ENCODE measurements around the gene AMY1B. TPM values are rescaled to one million over a fixed set of nuclear protein-coding genes. Genes with fewer than 3 reads are reported as not detected.
"Not testable (repeated sequence)": the region's sequence is repeated elsewhere in the genome, so short reads cannot be mapped to it uniquely, and the experiment has no call there.

Gene AMY1B
- total RNA-seq, result not detected

- H3K4me3 Mint-ChIP-seq; H3K27me3 Mint-ChIP-seq; CTCF ChIA-PET; H3K36me3 Mint-ChIP-seq; ATAC-seq; H3K4me1 Mint-ChIP-seq; H3K27ac Mint-ChIP-seq; H3K9me3 Mint-ChIP-seq (ENCODE audit: low read depth); DNase-seq: not testable (repeated sequence)
Observed at GRCh38 chr1:103696110-103696509, at the start of gene AMY1B. Gene AMY1B, minus strand, starts transcription at chr1:103696210. Its CDS starts 571 bp downstream, at chr1:103695639.

GRCh38 chr1:103745040-103745439 is 49.0 kb upstream of the AMY1B start:
- H3K9me3 Mint-ChIP-seq (ENCODE audit: low read depth); CTCF ChIA-PET; ATAC-seq; H3K27ac Mint-ChIP-seq; H3K4me1 Mint-ChIP-seq; H3K36me3 Mint-ChIP-seq; H3K4me3 Mint-ChIP-seq; DNase-seq; H3K27me3 Mint-ChIP-seq: not testable (repeated sequence)

- H3K27ac Mint-ChIP-seq; H3K36me3 Mint-ChIP-seq; ATAC-seq; H3K27me3 Mint-ChIP-seq; H3K4me3 Mint-ChIP-seq; H3K4me1 Mint-ChIP-seq; CTCF ChIA-PET; H3K9me3 Mint-ChIP-seq (ENCODE audit: low read depth); DNase-seq: not testable (repeated sequence)
Observed at GRCh38 chr1:103744449-103744848, 48.4 kb upstream of the AMY1B start.

GRCh38 chr1:103738031-103738430 is 42.0 kb upstream of the AMY1B start:
- H3K9me3 Mint-ChIP-seq (ENCODE audit: low read depth); CTCF ChIA-PET; ATAC-seq; H3K4me3 Mint-ChIP-seq; H3K4me1 Mint-ChIP-seq; DNase-seq; H3K27ac Mint-ChIP-seq; H3K27me3 Mint-ChIP-seq; H3K36me3 Mint-ChIP-seq: not testable (repeated sequence)

GRCh38 chr1:103735334-103735733 is 39.3 kb upstream of the AMY1B start:
- H3K4me1 Mint-ChIP-seq; H3K9me3 Mint-ChIP-seq (ENCODE audit: low read depth); DNase-seq; CTCF ChIA-PET; H3K27ac Mint-ChIP-seq; H3K4me3 Mint-ChIP-seq; H3K27me3 Mint-ChIP-seq; ATAC-seq; H3K36me3 Mint-ChIP-seq: not testable (repeated sequence)

- H3K27me3 Mint-ChIP-seq; H3K36me3 Mint-ChIP-seq; ATAC-seq; H3K27ac Mint-ChIP-seq; H3K4me3 Mint-ChIP-seq; DNase-seq; CTCF ChIA-PET; H3K4me1 Mint-ChIP-seq; H3K9me3 Mint-ChIP-seq (ENCODE audit: low read depth): not testable (repeated sequence)
Observed at GRCh38 chr1:103721473-103721872, 25.5 kb upstream of the AMY1B start.

GRCh38 chr1:103717404-103717803 is 21.4 kb upstream of the AMY1B start:
- CTCF ChIA-PET, result not testable (repeated sequence)

GRCh38 chr1:103710381-103710780 is 14.4 kb upstream of the AMY1B start:
- H3K4me1 Mint-ChIP-seq; H3K9me3 Mint-ChIP-seq (ENCODE audit: low read depth); H3K27ac Mint-ChIP-seq; ATAC-seq; DNase-seq; H3K36me3 Mint-ChIP-seq; H3K27me3 Mint-ChIP-seq; H3K4me3 Mint-ChIP-seq; CTCF ChIA-PET: not testable (repeated sequence)

More at GRCh38 chr1:103717404-103717803, 21.4 kb upstream of the AMY1B start:
- peak; percentile 19 for DNase-seq
- H3K27ac Mint-ChIP-seq; H3K36me3 Mint-ChIP-seq; ATAC-seq; H3K27me3 Mint-ChIP-seq; H3K4me1 Mint-ChIP-seq; H3K4me3 Mint-ChIP-seq; H3K9me3 Mint-ChIP-seq (ENCODE audit: low read depth): not testable (repeated sequence)

GRCh38 chr1:103707670-103708069 is 11.7 kb upstream of the AMY1B start:
- H3K4me3 Mint-ChIP-seq; H3K27me3 Mint-ChIP-seq; H3K9me3 Mint-ChIP-seq (ENCODE audit: low read depth); CTCF ChIA-PET; H3K4me1 Mint-ChIP-seq; H3K27ac Mint-ChIP-seq; DNase-seq; H3K36me3 Mint-ChIP-seq; ATAC-seq: not testable (repeated sequence)

GRCh38 chr1:103701256-103701655 is 5.2 kb upstream of the AMY1B start:
- H3K4me3 Mint-ChIP-seq; H3K27ac Mint-ChIP-seq; H3K9me3 Mint-ChIP-seq (ENCODE audit: low read depth); DNase-seq; H3K27me3 Mint-ChIP-seq; H3K4me1 Mint-ChIP-seq; H3K36me3 Mint-ChIP-seq; ATAC-seq; CTCF ChIA-PET: not testable (repeated sequence)

- H3K4me3 Mint-ChIP-seq; H3K27ac Mint-ChIP-seq; DNase-seq; H3K4me1 Mint-ChIP-seq; H3K27me3 Mint-ChIP-seq; H3K9me3 Mint-ChIP-seq (ENCODE audit: low read depth); ATAC-seq; CTCF ChIA-PET; H3K36me3 Mint-ChIP-seq: not testable (repeated sequence)
Observed at GRCh38 chr1:103700669-103701068, 4.7 kb upstream of the AMY1B start.

GRCh38 chr1:103697430-103697829 is 1.4 kb upstream of the AMY1B start:
- H3K4me3 Mint-ChIP-seq; DNase-seq; H3K4me1 Mint-ChIP-seq; H3K36me3 Mint-ChIP-seq; H3K27ac Mint-ChIP-seq; ATAC-seq; H3K9me3 Mint-ChIP-seq (ENCODE audit: low read depth); CTCF ChIA-PET; H3K27me3 Mint-ChIP-seq: not testable (repeated sequence)

GRCh38 chr1:103676335-103676734 is 19.7 kb downstream of the AMY1B start:
- H3K27me3 Mint-ChIP-seq; H3K4me1 Mint-ChIP-seq; H3K9me3 Mint-ChIP-seq (ENCODE audit: low read depth); H3K4me3 Mint-ChIP-seq; ATAC-seq; DNase-seq; CTCF ChIA-PET; H3K36me3 Mint-ChIP-seq; H3K27ac Mint-ChIP-seq: not testable (repeated sequence)

- H3K36me3 Mint-ChIP-seq; H3K27me3 Mint-ChIP-seq; H3K4me3 Mint-ChIP-seq; H3K9me3 Mint-ChIP-seq (ENCODE audit: low read depth); CTCF ChIA-PET; H3K27ac Mint-ChIP-seq; DNase-seq; H3K4me1 Mint-ChIP-seq; ATAC-seq: not testable (repeated sequence)
Observed at GRCh38 chr1:103655460-103655859, 40.5 kb downstream of the AMY1B start, which contains the start of gene AMY1A. Gene AMY1A, plus strand, starts transcription at chr1:103655760. Its CDS starts 571 bp downstream, at chr1:103656331.

GRCh38 chr1:103654133-103654532 is 41.9 kb downstream of the AMY1B start:
- H3K4me1 Mint-ChIP-seq, result not testable (repeated sequence)

More at GRCh38 chr1:103654133-103654532, 41.9 kb downstream of the AMY1B start:
- ATAC-seq; DNase-seq; H3K4me3 Mint-ChIP-seq; CTCF ChIA-PET; H3K9me3 Mint-ChIP-seq (ENCODE audit: low read depth); H3K27ac Mint-ChIP-seq; H3K36me3 Mint-ChIP-seq; H3K27me3 Mint-ChIP-seq: not testable (repeated sequence)
